Adrenal gland (tissue), 5 donors: ENCODE data around the gene STOM.

ENCODE experiments used
- CTCF ChIP-seq, 6 experiments: fragments of 450-650 bp in 4 of 6; fragments of 200-600 bp in 2 of 6; sonication (generic) in 1 of 6; IDR thresholded peaks; 1 replicate in 5 of 6; 2 replicates in 1 of 6; pipeline versions ENCODE4 v1.5.1 to v1.8.0; 2016 to 2021; ENCODE audit warnings: antibody characterized with exemption in 6 of 6, mild to moderate bottlenecking in 2 of 6, moderate library complexity in 1 of 6
- POLR2A ChIP-seq, 2 donors: fragments of 450-650 bp; IDR thresholded peaks; one replicate each; pipeline ENCODE4 v1.6.1; 2017; ENCODE audit warnings: antibody characterized with exemption in 2 of 2, mild to moderate bottlenecking in 2 of 2, moderate library complexity in 1 of 2
- donor health status: DM: no; HTN: no; CAD: no.

DNA sequence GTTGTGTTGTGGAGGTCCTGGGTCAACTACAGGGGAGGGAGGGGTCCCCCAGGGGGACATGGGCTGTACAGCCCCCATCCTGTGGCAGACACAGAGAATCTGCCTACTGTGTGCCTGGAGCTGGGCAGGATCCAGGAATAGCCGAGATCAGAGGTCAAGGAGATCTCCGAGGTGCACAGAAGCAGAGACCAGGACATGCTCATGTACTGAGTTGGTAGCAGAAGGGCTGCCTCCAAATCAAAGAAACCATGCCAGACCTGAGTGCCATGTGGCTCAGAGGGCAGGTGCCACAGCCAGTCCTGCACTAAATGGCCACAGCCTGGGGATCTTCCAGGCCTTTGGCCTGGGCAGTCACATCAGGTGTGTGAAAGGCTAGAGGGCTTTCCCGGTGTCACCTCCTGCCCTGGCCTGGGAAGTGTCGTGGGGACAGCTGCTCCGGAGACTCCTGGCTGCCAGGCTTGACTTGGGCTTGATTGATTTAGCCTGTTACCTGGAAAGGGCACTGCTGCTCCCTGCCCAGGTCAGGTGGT, 74.3 kb downstream of the STOM start:
- TF ChIP-seq CTCF (IDR thresholded peaks at IDR 0.05) (no peak), POLR2A (IDR thresholded peaks at IDR 0.05) (no peak)
